ENCODE measurements around the gene ALX3. TPM values are rescaled to one million over a fixed set of nuclear protein-coding genes. Genes with fewer than 3 reads are reported as not detected.

The ALX3 gene
- total and polyA plus RNA-seq, 10 donors, result 0.10 to 0.12 TPM; not detected in 8

DNA sequence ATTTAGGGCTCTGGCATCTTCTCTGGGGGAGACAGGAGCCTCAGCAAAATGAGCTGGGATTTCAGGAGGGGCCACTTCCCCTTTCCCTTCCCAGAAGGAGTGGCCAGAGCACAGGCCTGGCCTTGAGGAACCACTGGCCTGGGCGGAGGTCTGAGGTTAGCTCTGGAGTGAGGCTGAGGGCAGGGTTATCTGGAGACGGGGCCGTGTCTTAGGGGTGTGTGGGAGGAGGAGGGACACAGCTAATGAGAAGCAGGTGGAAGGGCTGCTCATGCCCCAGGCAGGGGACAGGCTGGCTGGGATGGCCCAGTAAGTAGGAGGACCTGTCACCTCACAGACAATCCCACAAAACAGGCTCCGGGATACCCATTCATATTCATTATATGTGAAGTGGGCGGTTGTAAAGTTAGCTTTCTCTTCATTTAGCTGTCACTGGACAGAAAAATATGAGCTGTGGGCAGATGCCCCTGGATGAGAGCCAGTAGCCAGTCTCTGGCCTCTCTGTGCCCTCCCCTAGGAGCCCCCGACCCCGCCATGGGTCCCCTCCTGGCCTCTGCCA, 12.4 kb downstream of the ALX3 start:
- no peak overlapping the region for H3K4me3 ChIP-seq
- H3K9me3 ChIP-seq, result no peaks in the 10 kb centered on the region
- H3K27me3 ChIP-seq (replicated peaks in 1 of 7), result no peaks in the 10 kb centered on the region
- 64 to 75% (median 67%) methylated on average over 7 of the region's 7 CpGs for WGBS, 5 donors
- H3K36me3 ChIP-seq, result peaks cover 5 to 97% (median 60%) of the 10 kb centered on the region in 6 donors
- peak overlapping the region in 3 of 8 donors; percentile 56 to 65 (median 62) for H3K27ac ChIP-seq
- intact Hi-C loops (cut with DNase I; ENCODE audit: low total_unique reads), result no loop called here
- TF ChIP-seq, protein P1, sequence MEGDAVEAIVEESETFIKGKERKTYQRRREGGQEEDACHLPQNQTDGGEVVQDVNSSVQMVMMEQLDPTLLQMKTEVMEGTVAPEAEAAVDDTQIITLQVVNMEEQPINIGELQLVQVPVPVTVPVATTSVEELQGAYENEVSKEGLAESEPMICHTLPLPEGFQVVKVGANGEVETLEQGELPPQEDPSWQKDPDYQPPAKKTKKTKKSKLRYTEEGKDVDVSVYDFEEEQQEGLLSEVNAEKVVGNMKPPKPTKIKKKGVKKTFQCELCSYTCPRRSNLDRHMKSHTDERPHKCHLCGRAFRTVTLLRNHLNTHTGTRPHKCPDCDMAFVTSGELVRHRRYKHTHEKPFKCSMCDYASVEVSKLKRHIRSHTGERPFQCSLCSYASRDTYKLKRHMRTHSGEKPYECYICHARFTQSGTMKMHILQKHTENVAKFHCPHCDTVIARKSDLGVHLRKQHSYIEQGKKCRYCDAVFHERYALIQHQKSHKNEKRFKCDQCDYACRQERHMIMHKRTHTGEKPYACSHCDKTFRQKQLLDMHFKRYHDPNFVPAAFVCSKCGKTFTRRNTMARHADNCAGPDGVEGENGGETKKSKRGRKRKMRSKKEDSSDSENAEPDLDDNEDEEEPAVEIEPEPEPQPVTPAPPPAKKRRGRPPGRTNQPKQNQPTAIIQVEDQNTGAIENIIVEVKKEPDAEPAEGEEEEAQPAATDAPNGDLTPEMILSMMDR (IDR thresholded peaks at IDR 0.05 in 8 of 11, conservative IDR thresholded peaks at IDR 0.05 in 3 of 11), result no peak
- TF ChIP-seq POLR2A (IDR thresholded peaks at IDR 0.05), result no peak
- TF ChIP-seq POLR2AphosphoS5 (IDR thresholded peaks at IDR 0.05), result peak in 2 of 3 donors; percentile 32 to 36
- H3K4me1 ChIP-seq, result peaks cover 0 to 55% (median 25%) of the 10 kb centered on the region in 6 donors
- DNase-seq, result no peak

DNA sequence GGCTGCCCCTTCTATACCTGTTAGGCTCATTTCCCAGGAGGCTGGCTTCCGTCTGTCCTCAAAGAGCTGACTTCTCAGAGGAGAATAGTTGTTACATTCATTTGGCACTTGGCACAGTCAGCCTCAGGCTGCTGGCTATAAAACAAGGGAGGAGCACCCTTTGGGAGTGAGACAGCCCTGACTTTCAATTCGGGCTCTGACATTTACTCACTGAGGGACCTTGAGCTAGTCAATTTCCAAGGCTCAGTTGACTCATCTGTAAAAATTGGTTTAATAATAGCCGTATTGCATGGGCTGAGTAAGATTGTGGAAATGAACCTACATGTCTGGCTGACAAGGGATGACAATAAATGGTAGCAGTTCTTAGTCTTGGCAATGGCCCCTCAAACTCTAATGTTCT, 13.7 kb downstream of the ALX3 start:
- Histone ChIP-seq H3K4me1 (peaks cover 3 to 68% (median 32%) of the 10 kb centered on the region in 6 donors), H3K27me3 (replicated peaks in 1 of 7) (no peaks in the 10 kb centered on the region), H3K9me3 (no peaks in the 10 kb centered on the region), H3K27ac (peak overlapping the region in 4 of 8 donors; percentile 8 to 65 (median 59)), H3K4me3 (no peak overlapping the region), H3K36me3 (peaks cover 5 to 100% (median 72%) of the 10 kb centered on the region in 6 donors)
- DNase-seq, result no peak
- WGBS, 5 donors, result 52 to 80% (median 74%) methylated on average over 3 of the region's 3 CpGs
- intact Hi-C loops (cut with DNase I; ENCODE audit: low total_unique reads), result no loop called here
- TF ChIP-seq, protein P1 (IDR thresholded peaks at IDR 0.05 in 8 of 11, conservative IDR thresholded peaks at IDR 0.05 in 3 of 11), result no peak
- TF ChIP-seq POLR2A (IDR thresholded peaks at IDR 0.05) (no peak), POLR2AphosphoS5 (IDR thresholded peaks at IDR 0.05) (no peak)

DNA sequence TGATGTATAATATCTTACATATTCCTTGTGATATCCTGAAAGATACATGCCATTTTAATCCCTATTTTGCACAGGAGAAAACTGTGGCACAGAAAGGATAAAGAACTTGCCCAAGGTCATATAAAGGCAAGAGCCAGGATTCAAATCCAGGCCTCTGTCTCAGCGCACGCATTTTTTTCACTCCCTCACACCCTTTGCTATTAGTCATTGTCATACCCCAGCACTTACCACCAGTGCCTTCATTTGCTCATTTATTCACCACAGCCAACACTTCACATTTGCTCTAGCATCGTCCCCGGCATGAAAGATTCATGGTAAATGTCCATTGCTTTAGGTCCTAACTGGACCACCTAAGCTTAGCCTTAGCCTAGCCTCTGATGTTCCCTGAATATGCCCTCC, 14.2 kb downstream of the ALX3 start:
- Histone ChIP-seq H3K9me3 (no peaks in the 10 kb centered on the region), H3K27ac (peak overlapping the region in 3 of 8 donors; percentile 8 to 65 (median 56)), H3K36me3 (peaks cover 5 to 100% (median 77%) of the 10 kb centered on the region in 6 donors), H3K27me3 (replicated peaks in 1 of 7) (no peaks in the 10 kb centered on the region), H3K4me1 (peaks cover 3 to 73% (median 36%) of the 10 kb centered on the region in 6 donors), H3K4me3 (no peak overlapping the region)
- intact Hi-C loops (cut with DNase I; ENCODE audit: low total_unique reads), result no loop called here
- no peak for DNase-seq
- WGBS, 5 donors, result 83 to 96% (median 85%) methylated on average over 4 of the region's 4 CpGs
- TF ChIP-seq POLR2AphosphoS5 (IDR thresholded peaks at IDR 0.05) (no peak), POLR2A (IDR thresholded peaks at IDR 0.05) (no peak)
- TF ChIP-seq, protein P1 (IDR thresholded peaks at IDR 0.05 in 8 of 11, conservative IDR thresholded peaks at IDR 0.05 in 3 of 11), result no peak

DNA sequence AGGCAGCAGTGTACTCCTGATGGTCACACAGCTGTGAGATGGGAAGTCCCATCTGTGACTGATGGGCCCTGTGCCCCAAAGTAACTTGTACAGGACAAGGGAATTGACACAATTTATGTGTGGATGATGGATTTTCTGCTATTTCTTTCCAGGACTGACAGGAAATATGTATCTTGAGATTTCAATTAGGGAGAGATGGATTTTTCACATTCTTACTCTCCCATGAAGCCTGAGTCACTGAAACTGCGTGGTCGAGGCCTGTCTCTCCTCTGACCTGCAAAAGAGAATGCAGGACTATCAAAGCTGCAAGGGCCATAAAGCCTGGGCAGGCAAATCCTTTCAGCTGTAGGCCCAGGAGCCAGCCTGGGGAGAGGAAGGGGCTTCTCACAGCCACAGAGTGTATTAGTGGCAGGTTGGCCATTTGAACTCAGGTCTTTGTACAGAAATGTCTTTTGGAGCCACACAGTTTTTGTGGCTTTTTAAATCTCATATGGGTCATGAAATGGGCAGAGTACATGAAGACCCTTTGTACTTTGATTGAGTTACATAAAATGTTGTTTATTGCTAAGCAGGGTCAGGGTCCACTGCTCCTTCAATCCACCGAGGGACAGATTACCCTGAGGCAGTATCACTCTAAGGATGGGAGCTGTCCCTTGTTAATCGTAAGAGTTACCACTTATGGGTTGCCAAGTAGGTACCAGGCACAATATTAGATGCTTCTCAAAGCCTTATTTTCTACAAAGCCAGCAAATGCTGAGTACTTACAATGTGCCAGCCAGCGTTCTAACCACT, 14.8 kb downstream of the ALX3 start:
- H3K36me3 ChIP-seq, result peaks cover 5 to 100% (median 82%) of the 10 kb centered on the region in 6 donors
- H3K4me1 ChIP-seq, result peaks cover 3 to 78% (median 37%) of the 10 kb centered on the region in 6 donors
- H3K9me3 ChIP-seq, result no peaks in the 10 kb centered on the region
- H3K27ac ChIP-seq, result peak overlapping the region in 1 of 8 donors; percentile 65
- intact Hi-C loops (cut with DNase I; ENCODE audit: low total_unique reads), result no loop called here
- 83 to 97% (median 91%) methylated on average over 5 of the region's 5 CpGs for WGBS, 5 donors
- H3K27me3 ChIP-seq (replicated peaks in 1 of 7), result no peaks in the 10 kb centered on the region
- TF ChIP-seq POLR2A (IDR thresholded peaks at IDR 0.05) (no peak), POLR2AphosphoS5 (IDR thresholded peaks at IDR 0.05) (no peak)
- TF ChIP-seq, protein P1 (IDR thresholded peaks at IDR 0.05 in 8 of 11, conservative IDR thresholded peaks at IDR 0.05 in 3 of 11), result no peak
- H3K4me3 ChIP-seq, result no peak overlapping the region
- DNase-seq, result no peak

All from spleen (tissue), 11 donors.